OCI-LY3 (cell line): ENCODE data around the gene NUDCD2.
"Not testable (repeated sequence)": the region's sequence is repeated elsewhere in the genome, so short reads cannot be mapped to it uniquely, and the experiment has no call there.

Experiments
- H2AFZ ChIP-seq: fragments of 200-600, 300-600 bp; shearing (Covaris generic); 2 replicates; pipeline ENCODE4 v1.6.0; 2014; ENCODE audit warnings: antibody characterized with exemption, low read depth, low read length
- H3K27ac ChIP-seq: fragments of 200-600, 300-600 bp; sonication (generic); 2 replicates; pipeline ENCODE4 v1.5.1; 2014; ENCODE audit warnings: mild to moderate bottlenecking, low read length, moderate library complexity, mixed read lengths
- H3K27me3 ChIP-seq: fragments of 200-600, 300-600 bp; sonication (generic); 2 replicates; pipeline ENCODE4 v1.6.1; 2014; ENCODE audit warnings: low read depth, low read length, mixed read lengths
- H3K36me3 ChIP-seq: fragments of 200-600, 300-600 bp; sonication (generic); replicated peaks from 2 replicates; pipeline ENCODE3; 2014; ENCODE audit warnings: low read depth, low read length, mixed read lengths
- H3K4me1 ChIP-seq: fragments of 300-600, 200-600 bp; sonication (generic); 2 replicates; pipeline ENCODE4 v1.6.1; 2014; ENCODE audit warnings: low read length, mixed read lengths
- H3K4me2 ChIP-seq: fragments of 200-600, 300-600 bp; sonication (generic); 2 replicates; pipeline ENCODE4 v1.6.1; 2014; ENCODE audit warnings: low read length, mixed read lengths
- H3K4me3 ChIP-seq: fragments of 300-600, 200-600 bp; sonication (generic); 2 replicates; pipeline ENCODE4 v1.5.1; 2014; ENCODE audit warnings: antibody characterized with exemption, mild to moderate bottlenecking, low read length, moderate library complexity
- H3K79me2 ChIP-seq: fragments of 300-600, 200-600 bp; shearing (Covaris generic); 2 replicates; pipeline ENCODE4 v1.6.1; 2014; ENCODE audit warnings: mild to moderate bottlenecking, low read length, mixed read lengths
- H3K9ac ChIP-seq: fragments of 300-600, 200-600 bp; shearing (Covaris generic); 2 replicates; pipeline ENCODE4 v1.6.0; 2014; ENCODE audit warnings: mild to moderate bottlenecking, low read length, moderate library complexity
- H3K9me3 ChIP-seq: fragments of 200-600, 300-600 bp; shearing (Covaris generic); 2 replicates; pipeline ENCODE4 v1.6.1; 2014; ENCODE audit warnings: low read length, mixed read lengths; ENCODE audit not compliant: insufficient read depth
- H4K20me1 ChIP-seq: fragments of 200-600, 300-600 bp; sonication (generic); 2 replicates; pipeline ENCODE4 v1.6.1; 2016; ENCODE audit warnings: low read length, mixed read lengths; ENCODE audit not compliant: insufficient read depth
- EZH2phosphoT487 ChIP-seq: fragments of 200-600 bp; shearing (Covaris generic); IDR thresholded peaks from 2 replicates; pipeline ENCODE4 v1.6.1; 2018; ENCODE audit warnings: antibody characterized with exemption, mixed run types, low read depth
- TF ChIP-seq, protein P1 (sequence below): fragments of 200-600, 300-600 bp; sonication (generic); IDR thresholded peaks from 2 replicates; pipeline ENCODE4 v1.5.1; 2014; ENCODE audit warnings: antibody characterized with exemption, low read length, low read depth

The NUDCD2 gene

DNA sequence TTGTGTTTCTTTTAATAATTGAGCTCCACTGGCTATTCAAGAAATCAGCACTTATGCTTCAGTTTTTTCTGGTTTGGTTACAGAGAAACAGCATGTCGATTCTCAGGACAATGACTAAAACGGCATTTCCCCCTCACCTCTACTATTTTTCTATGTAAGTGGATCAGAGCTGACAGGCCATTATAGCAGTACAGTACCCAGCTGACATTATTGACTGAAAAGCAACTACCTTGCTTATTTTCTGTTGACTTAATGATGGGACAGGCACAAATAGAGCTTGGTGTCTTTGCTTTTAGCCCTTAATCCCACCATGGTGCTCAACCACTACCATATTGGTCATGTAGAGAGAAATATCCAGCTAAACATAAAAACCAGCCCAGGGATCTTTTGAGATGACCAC is 57.9 kb downstream of the NUDCD2 start:
- no peaks in the 10 kb centered on the region for H3K79me2 ChIP-seq
- no peak overlapping the region for H3K4me3 ChIP-seq
- no peaks in the 10 kb centered on the region for H3K36me3 ChIP-seq
- no peaks in the 10 kb centered on the region for H4K20me1 ChIP-seq
- no peak overlapping the region for H3K27ac ChIP-seq
- no peak overlapping the region for H3K9ac ChIP-seq
- H3K9me3 ChIP-seq = no peaks in the 10 kb centered on the region
- TF ChIP-seq EZH2phosphoT487 = no peak
- TF ChIP-seq, protein P1, sequence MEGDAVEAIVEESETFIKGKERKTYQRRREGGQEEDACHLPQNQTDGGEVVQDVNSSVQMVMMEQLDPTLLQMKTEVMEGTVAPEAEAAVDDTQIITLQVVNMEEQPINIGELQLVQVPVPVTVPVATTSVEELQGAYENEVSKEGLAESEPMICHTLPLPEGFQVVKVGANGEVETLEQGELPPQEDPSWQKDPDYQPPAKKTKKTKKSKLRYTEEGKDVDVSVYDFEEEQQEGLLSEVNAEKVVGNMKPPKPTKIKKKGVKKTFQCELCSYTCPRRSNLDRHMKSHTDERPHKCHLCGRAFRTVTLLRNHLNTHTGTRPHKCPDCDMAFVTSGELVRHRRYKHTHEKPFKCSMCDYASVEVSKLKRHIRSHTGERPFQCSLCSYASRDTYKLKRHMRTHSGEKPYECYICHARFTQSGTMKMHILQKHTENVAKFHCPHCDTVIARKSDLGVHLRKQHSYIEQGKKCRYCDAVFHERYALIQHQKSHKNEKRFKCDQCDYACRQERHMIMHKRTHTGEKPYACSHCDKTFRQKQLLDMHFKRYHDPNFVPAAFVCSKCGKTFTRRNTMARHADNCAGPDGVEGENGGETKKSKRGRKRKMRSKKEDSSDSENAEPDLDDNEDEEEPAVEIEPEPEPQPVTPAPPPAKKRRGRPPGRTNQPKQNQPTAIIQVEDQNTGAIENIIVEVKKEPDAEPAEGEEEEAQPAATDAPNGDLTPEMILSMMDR = no peak
- H2AFZ ChIP-seq = no peak overlapping the region
- H3K4me1 ChIP-seq = peaks cover 12% of the 10 kb centered on the region
- peaks cover 13% of the 10 kb centered on the region for H3K27me3 ChIP-seq
- H3K4me2 ChIP-seq = no peak overlapping the region

DNA sequence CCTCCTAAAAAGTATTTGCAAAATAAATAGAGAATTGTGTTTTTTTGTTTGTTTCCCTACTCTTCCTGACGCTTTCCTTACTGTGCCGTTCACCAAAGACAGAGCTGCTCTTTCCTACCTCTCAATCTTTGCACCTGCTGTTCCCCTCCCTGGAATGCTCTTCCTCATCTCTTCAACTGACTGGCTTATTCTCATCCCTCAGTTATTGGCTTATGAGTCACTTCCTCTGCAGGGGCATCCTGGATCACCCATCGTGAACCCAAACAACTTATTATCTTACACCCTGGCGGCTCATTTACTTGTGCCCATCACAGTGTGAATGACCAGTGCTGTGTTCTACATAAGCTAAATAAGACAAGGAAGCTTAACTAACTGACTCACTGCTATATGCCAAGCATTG is 58.6 kb downstream of the NUDCD2 start:
- Histone ChIP-seq H3K4me1 (peaks cover 16% of the 10 kb centered on the region), H4K20me1 (no peaks in the 10 kb centered on the region), H3K9ac (no peak overlapping the region), H3K27ac (no peak overlapping the region), H3K27me3 (peaks cover 13% of the 10 kb centered on the region), H3K36me3 (no peaks in the 10 kb centered on the region), H3K9me3 (no peaks in the 10 kb centered on the region), H3K79me2 (no peaks in the 10 kb centered on the region), H3K4me2 (no peak overlapping the region), H3K4me3 (no peak overlapping the region), H2AFZ (no peak overlapping the region)
- no peak for TF ChIP-seq EZH2phosphoT487
- TF ChIP-seq, protein P1 = no peak

GRCh38 chr5:163399923-163400322 is 60.0 kb downstream of the NUDCD2 start:
- Histone ChIP-seq H3K4me2 (no peak overlapping the region), H3K79me2 (no peaks in the 10 kb centered on the region), H3K27ac (no peak overlapping the region), H3K9me3 (no peaks in the 10 kb centered on the region), H3K36me3 (no peaks in the 10 kb centered on the region), H4K20me1 (no peaks in the 10 kb centered on the region), H3K4me1 (peaks cover 16% of the 10 kb centered on the region), H3K4me3 (no peak overlapping the region), H2AFZ (no peak overlapping the region), H3K9ac (no peak overlapping the region), H3K27me3 (peaks cover 13% of the 10 kb centered on the region)
- TF ChIP-seq EZH2phosphoT487 = no peak
- TF ChIP-seq, protein P1 = no peak

GRCh38 chr5:163397354-163397753 is 62.5 kb downstream of the NUDCD2 start:
- H3K4me2 ChIP-seq = peak overlapping the region; percentile 20; the same call in 1 of the 2 replicates
- peaks cover 16% of the 10 kb centered on the region for H3K4me1 ChIP-seq
- no peaks in the 10 kb centered on the region for H3K36me3 ChIP-seq
- no peaks in the 10 kb centered on the region for H4K20me1 ChIP-seq
- H2AFZ ChIP-seq = no peak overlapping the region
- no peak overlapping the region for H3K9ac ChIP-seq
- H3K27me3 ChIP-seq = peaks cover 5% of the 10 kb centered on the region; the same call in 1 of the 2 replicates
- no peak overlapping the region for H3K27ac ChIP-seq
- H3K4me3 ChIP-seq = no peak overlapping the region
- no peaks in the 10 kb centered on the region for H3K79me2 ChIP-seq
- no peaks in the 10 kb centered on the region for H3K9me3 ChIP-seq
- no peak for TF ChIP-seq EZH2phosphoT487
- TF ChIP-seq, protein P1 = no peak

DNA sequence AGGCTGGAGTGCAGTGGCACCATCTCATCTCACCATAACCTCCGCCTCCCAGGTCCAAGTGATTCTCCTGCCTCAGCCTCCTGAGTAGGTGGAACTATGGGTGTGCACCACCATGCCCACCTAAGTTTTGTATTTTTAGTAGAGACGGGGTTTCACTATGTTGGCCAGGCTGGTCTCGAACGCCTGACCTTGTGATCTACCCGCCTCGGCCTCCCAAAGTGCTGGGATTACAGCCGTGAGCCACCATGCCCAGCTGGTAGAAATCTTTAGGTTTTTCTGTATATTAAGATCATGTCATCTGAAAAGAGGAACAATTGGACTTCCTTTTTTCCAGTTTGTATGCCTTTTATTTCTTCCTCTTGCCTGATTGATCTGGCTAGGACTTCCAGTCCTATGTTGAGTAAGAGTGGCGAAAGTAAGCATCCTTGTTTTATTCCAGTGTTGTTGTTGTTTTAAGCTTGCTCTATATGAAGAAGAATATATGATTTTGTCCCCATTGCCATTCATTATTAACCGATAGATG is 63.0 kb downstream of the NUDCD2 start:
- H3K36me3 ChIP-seq, H3K4me2 ChIP-seq, H3K27me3 ChIP-seq, H3K4me3 ChIP-seq, H3K27ac ChIP-seq, H2AFZ ChIP-seq, H3K9ac ChIP-seq, H3K9me3 ChIP-seq, H3K79me2 ChIP-seq, H4K20me1 ChIP-seq: not testable (repeated sequence)
- peaks cover 16% of the 10 kb centered on the region for H3K4me1 ChIP-seq
